ENCODE data around the gene SSTR3.

Gene SSTR3

DNA sequence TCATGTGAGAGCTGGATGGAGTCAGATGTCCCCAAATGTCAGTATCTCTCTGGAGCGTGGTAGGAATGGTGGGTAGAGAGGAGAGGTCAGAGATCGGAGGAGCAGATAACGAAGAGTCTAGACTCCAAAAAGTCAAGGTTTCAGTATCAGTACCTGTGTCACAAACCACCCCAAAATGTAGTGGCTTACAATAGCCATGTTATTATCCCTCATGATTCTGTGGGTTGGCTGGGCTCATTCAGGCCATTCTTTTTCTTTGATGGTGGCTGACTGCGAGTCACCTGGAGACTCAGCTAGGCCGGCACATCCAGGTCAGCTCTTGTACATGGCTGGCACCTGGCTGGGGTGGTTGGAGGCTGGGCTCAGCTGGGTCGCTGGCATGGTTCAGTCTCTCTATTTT, 7.3 kb upstream of the SSTR3 start:
- DNase-seq (ENCODE audit: extremely low read depth, low read depth): no peak
- H3K4me3 ChIP-seq (replicated peaks; ENCODE audit: low read depth, low read length): no peak overlapping the region
- TF ChIP-seq, protein P1, sequence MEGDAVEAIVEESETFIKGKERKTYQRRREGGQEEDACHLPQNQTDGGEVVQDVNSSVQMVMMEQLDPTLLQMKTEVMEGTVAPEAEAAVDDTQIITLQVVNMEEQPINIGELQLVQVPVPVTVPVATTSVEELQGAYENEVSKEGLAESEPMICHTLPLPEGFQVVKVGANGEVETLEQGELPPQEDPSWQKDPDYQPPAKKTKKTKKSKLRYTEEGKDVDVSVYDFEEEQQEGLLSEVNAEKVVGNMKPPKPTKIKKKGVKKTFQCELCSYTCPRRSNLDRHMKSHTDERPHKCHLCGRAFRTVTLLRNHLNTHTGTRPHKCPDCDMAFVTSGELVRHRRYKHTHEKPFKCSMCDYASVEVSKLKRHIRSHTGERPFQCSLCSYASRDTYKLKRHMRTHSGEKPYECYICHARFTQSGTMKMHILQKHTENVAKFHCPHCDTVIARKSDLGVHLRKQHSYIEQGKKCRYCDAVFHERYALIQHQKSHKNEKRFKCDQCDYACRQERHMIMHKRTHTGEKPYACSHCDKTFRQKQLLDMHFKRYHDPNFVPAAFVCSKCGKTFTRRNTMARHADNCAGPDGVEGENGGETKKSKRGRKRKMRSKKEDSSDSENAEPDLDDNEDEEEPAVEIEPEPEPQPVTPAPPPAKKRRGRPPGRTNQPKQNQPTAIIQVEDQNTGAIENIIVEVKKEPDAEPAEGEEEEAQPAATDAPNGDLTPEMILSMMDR (IDR thresholded peaks at IDR 0.05; ENCODE audit: low read depth, low read length, missing control alignments): no peak

DNA sequence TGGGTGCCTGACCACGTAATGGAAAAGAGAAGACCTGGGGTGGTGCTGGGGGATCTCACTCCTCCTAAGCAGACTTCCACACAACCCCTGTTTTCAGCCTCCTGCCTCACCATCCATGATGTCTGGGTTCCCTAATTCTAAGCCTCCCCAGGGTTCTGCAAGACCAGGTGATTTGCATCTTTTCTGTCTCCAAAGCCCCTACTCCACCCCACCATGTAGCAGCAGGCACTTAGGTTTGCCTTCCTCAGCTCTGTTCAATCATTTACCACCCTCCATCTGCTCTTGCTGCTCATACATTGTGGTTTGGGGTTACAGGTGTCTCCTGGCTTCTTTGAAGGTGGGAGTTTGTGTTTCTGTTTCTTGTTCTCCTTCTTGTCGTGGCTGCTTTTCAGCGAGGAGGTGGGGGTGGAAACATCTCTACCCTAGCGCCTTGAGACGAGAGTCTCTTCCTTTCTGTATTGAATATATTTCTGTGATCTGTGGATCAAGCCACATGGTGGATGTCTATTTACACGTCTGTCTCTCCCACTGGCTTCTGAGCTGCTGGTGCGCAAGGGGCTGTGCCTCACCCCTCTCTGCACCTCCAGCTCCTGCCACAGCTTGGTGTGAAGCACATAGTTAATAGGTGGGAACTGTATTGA, 6.6 kb upstream of the SSTR3 start:
- TF ChIP-seq, protein P1 (IDR thresholded peaks at IDR 0.05; ENCODE audit: low read depth, low read length, missing control alignments): no peak
- H3K4me3 ChIP-seq (replicated peaks; ENCODE audit: low read depth, low read length): no peak overlapping the region
- DNase-seq (ENCODE audit: extremely low read depth, low read depth): no peak

DNA sequence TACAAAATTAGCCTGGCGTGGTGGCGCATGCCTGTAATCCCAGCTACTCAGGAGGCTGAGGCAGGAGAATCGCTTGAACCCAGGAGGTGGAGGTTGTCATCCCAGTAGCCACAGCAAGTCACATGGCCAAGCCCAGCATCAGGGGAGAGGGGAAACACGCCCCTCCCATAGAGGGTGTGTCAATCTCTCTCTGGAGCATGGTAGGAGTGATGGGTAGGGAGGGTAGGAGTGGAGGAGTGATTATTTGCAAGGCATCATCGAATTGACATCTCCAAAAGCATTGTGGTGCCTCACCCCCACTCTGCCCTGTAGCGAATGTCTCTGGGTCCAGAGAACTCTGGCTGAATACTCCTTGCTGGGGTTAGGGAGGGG, 6.1 kb upstream of the SSTR3 start:
- TF ChIP-seq, protein P1 (IDR thresholded peaks at IDR 0.05; ENCODE audit: low read depth, low read length, missing control alignments): no peak
- no peak overlapping the region for H3K4me3 ChIP-seq (replicated peaks; ENCODE audit: low read depth, low read length)
- no peak for DNase-seq (ENCODE audit: extremely low read depth, low read depth)

DNA sequence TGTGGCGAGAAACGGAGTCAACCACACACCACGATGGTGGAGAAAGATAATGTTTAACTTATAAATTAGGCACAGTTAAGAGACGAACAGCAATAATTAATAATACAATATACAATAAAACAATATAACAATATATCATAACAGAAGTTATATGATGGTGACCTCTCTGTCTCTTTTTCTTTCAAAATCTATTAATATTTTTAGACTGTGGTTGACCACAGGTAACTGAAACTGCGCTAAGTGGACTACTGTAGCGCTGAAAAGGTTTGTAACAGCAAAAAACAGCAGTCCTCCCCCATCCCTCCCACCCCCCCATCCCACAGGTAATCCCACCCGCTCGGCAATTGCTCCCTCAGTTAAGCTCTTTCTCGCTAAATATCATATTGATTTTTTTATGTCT, 3.6 kb upstream of the SSTR3 start:
- H3K4me3 ChIP-seq (replicated peaks; ENCODE audit: low read depth, low read length): no peak overlapping the region
- no peak for DNase-seq (ENCODE audit: extremely low read depth, low read depth)
- TF ChIP-seq, protein P1 (IDR thresholded peaks at IDR 0.05; ENCODE audit: low read depth, low read length, missing control alignments): no peak

DNA sequence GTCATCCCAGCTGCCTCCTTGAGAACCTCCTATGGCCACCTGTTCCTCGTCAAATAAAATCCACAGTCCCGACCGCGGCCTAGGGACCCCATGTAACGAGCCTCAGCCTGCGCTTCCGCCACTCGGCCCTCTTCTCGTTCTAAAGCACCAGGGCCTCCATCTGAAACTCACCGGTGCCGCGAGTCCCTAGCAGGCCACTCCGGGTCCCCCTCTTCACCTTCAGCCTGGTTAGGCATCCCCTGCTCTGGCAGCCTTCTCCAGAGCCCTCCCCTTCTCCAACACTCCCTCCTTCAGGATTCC, 2.4 kb upstream of the SSTR3 start:
- TF ChIP-seq, protein P1 (IDR thresholded peaks at IDR 0.05; ENCODE audit: low read depth, low read length, missing control alignments): no peak
- no peak for DNase-seq (ENCODE audit: extremely low read depth, low read depth)
- H3K4me3 ChIP-seq (replicated peaks; ENCODE audit: low read depth, low read length): no peak overlapping the region

DNA sequence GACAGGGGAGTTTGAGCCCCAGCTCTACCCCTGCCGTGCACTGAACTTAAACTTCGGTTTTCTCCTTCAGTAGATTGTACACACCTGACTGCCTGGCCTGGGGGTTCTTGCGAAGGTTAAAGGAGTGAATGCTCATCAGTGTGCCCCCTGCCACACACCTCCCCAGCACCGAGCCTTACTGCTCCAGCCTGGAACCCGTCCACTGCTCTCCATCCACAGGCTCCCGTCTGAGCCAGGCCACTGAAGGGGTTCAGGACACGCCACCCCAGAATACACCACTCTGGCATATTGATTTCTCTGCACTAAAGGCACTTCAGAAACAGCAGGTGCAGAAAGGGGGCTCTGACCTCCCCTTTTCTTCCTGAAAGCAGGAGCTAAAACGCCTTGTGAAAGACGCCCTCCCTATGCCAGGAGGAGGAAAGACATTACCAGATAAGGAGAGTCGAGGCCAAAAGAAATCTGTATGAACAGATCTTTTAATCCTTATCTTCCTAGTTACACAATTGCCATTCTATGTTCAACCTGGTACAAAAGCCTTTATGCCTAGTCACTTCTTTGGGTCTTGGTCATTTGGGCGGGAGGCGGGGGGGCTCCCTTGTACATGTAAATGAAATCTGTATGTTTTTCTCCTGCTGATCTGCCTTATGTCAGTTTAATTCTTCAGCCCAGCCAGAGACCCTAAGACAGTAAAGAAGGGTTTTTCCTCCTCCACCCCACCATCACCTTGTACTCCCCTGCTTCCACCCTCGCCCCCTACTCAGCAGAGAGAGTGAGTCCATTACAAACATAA, 1.9 kb upstream of the SSTR3 start:
- DNase-seq (ENCODE audit: extremely low read depth, low read depth): no peak
- no peak overlapping the region for H3K4me3 ChIP-seq (replicated peaks; ENCODE audit: low read depth, low read length)
- TF ChIP-seq, protein P1 (IDR thresholded peaks at IDR 0.05; ENCODE audit: low read depth, low read length, missing control alignments): no peak

All from HFF-Myc (cell line).